A172 (cell line): ENCODE measurements around the gene BCL2L12. TPM values are rescaled to one million over a fixed set of nuclear protein-coding genes. Genes with fewer than 3 reads are reported as not detected.
"Not testable (repeated sequence)": the region's sequence is repeated elsewhere in the genome, so short reads cannot be mapped to it uniquely, and the experiment has no call there.

ENCODE experiments used
- DNase-seq: peaks from one replicate; pipeline ENCODE4 v3.0.0-alpha.2; 2015; ENCODE audit warnings: low spot score
- total RNA-seq: library from RNA; depleted of rRNA; stranded (reverse); fragments of >200 nt; shearing (Covaris generic); gene quantifications from 2 replicates; pipeline ENCODE4 v1.2.3, GENCODE V29; 2014; rRNA removed

BCL2L12 gene, protein sequence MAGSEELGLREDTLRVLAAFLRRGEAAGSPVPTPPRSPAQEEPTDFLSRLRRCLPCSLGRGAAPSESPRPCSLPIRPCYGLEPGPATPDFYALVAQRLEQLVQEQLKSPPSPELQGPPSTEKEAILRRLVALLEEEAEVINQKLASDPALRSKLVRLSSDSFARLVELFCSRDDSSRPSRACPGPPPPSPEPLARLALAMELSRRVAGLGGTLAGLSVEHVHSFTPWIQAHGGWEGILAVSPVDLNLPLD
- total RNA-seq: 21.8 and 24.5 TPM in 2 replicates

DNA sequence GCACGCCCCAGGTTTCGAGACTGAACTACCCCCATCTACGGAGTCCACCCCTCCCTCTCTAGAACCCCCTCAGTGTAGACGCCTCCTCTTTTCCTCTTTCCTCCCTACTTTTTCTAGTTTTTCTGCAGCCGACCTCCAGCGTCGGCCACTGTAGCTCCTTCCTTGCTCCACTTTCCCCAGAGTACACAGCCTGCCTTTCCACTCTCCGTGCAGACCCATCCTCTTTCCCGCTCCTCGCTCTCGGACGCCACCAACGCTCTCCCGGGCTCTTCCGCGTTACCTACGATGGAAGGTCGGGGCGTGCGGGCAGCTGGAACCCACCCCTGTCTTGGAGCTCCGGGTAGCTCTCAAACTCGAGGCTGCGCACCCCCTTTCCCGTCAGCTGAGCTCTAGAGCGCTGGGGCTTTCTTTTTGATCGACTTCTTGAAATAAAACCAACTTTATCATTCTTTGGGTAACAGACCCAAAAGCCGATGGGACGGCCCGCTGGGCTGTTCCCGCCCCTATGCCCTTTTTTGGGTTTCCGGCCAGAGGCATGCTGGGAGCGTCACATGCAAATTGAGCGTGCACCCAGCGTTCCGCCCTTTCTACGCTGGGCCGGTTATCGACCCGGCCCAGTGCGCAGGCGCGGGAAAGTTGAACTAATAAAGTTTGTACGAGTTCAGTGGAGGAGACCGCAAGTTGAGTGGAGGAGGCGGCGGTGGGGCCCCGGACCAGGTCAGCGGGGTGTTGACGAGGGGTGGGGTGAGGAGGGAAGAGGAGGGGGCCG is at the start of gene BCL2L12, which contains the start of gene IRF3:
TSS of gene BCL2L12 (plus strand) at position 583 of the 769 bp plus-strand sequence. CDS start 760 bp downstream, outside the sequence.
TSS of gene IRF3 (minus strand) at position 507 of the 769 bp plus-strand sequence. CDS start 1,019 bp downstream, outside the sequence.
- peak; percentile 93 for DNase-seq

GRCh38 chr19:49616532-49616931 is 49.2 kb upstream of the BCL2L12 start:
- DNase-seq: no peak

- DNase-seq: no peak
Observed at GRCh38 chr19:49616945-49617344, 48.8 kb upstream of the BCL2L12 start.

DNA sequence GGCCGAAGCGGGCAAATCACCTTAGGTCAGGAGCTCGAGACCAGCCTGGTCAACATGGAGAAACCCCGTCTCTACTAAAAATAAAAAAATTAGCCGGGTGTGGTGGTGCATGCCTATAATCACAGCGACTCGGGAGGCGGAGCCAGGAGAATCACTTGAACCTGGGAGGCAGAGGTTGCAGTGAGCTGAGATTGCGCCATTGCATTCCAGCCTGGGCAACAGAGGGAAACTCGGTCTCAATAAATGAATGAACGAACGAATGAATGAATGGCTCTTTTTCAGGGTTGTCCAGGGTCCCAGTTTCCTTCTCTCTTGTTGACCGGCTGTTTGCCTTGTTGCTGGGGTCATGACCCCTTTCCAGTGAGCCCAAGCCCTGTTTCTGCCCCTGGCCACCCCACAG is 47.9 kb upstream of the BCL2L12 start:
- DNase-seq: not testable (repeated sequence)

- DNase-seq: no peak
Observed at GRCh38 chr19:49624967-49625910, 40.5 kb upstream of the BCL2L12 start.

DNA sequence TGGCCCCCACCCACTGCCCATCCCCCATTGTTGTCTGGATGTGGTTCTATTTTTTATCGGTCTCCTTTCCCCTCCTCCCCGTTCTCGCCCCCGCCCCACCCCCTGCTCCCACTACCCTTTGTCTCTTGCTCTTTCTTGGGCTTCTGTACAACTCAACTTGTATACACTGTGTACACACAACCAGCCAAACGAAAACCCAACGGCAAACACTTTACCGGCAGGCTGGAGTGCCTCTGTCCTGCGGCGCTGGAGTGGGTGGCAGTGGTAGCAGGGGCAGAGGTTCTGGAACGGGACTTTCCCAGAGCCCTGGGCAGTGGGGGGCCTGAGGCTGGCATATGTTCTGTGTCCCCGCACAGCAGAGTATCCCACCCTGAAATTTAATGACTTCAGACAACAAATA is 39.5 kb upstream of the BCL2L12 start:
- no peak for DNase-seq

GRCh38 chr19:49629659-49630058 is 36.1 kb upstream of the BCL2L12 start:
- DNase-seq: no peak

DNA sequence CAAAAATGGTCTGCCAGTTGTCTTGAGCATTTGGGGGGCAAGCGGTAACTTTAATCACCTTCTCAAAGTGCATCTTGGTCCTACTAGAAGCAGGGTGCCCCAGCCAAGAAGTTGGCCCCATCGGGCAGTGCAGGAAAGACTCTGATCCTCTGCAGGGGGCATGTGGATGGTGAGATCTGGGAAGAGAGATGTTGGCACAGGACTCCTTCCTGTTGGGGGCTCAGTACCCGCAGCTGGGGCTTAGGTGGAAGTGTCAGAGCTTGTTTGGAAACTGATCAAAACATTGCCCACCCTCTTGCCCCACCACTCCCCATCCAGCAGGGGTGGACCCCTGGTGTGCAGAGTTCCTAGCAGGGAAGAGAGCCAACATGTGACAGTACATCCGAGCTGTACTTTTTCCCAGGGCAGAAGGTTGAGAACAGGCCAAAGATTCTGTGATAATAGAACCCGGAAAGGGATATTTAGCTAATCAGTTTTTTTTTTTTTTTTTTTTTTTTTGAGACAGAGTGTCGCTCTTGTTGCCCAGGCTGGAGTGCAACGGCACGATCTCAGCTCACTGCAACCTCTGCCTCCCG is 34.6 kb upstream of the BCL2L12 start:
- DNase-seq: no peak

DNA sequence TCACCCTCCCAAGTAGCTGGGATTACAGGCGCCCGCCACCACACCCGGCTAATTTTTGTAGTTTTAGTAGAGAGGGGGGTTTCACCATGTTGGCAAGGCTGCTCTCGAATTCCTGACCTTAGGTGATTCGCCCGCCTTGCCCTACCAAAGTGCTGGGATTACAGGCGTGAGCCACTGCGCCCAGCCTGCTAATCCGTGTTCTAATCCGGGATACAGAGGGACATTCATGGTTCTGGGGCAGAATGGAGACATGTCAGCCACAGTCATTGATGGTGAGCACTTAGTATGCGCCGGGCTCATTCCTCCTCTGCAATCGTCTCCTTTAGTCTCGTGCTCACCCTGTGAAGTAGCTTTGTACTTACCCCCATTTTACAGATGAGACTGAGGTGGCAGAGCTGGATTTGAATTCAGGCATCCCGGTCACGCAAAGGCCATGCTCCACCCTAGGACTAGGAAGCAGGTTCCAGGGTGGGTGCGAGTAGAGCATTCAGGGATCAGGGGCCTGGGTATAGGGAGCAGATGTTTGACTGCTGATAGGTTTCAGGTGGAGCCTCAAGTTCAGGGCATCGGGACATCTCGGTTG is 34.0 kb upstream of the BCL2L12 start:
- no peak for DNase-seq

DNA sequence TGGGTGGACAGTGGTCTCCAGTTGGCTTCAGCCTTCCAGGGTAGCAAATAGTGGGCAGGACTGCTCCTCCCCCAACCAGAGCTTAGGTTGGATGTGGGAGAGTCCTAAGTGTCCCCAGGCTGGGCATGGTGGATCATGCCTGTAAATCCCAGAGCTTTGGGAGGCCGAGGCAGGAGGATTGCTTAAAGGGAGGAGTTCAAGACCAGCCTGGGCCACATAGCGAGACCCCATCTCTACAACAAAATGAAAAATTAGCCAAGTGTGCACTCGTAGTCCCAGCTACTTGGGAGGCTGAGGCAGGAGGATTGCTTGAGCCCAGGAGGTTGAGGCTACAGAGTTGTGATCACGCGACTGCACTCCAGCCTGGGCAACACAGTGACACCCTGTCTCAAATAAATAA is 33.2 kb upstream of the BCL2L12 start:
- DNase-seq: no peak

GRCh38 chr19:49633273-49633672 is 32.5 kb upstream of the BCL2L12 start:
- not testable (repeated sequence) for DNase-seq

- peak; percentile 68 for DNase-seq
Observed at GRCh38 chr19:49635530-49636232, 30.1 kb upstream of the BCL2L12 start.

GRCh38 chr19:49636233-49636932 is 29.4 kb upstream of the BCL2L12 start:
- DNase-seq: no peak

GRCh38 chr19:49637821-49638738 is 27.7 kb upstream of the BCL2L12 start:
- peak; percentile 81 for DNase-seq

DNA sequence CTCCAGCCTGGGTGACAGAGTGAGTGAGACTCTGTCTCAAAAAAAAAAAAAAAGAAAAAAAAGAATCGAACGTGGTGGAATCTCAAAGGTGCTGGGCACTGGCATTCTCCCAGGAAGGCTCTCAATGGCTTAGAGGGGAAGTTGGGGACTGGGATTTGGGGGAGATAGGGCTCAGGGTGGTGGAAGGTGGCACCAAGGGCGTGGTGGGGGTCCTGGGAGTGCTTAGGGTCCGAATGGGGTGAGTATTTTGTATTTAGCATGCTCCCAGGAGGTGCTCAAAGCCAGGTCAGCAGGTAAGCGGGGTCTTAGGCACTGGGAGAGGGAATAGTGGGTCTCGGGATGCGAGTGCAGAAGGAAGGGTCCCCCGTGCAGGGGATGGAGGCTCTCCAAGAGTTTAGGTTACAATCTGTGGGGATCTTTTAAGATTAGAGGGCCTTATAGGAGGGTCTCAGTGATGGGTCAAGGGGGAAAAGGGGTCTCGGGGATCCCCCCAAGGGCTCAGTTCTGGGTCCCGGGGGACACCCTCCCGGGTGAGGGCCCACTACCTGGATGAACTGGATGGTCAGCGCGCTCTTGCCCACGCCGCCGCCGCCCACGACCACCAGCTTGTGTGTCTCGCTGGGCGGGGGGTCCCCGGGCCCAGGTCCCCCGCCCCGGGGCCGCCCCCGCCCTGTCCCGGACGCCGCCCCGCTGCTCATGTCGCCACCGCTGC is 26.2 kb upstream of the BCL2L12 start:
- DNase-seq: no peak

- DNase-seq: peak; percentile 100
Observed at GRCh38 chr19:49640113-49640898, 25.4 kb upstream of the BCL2L12 start, which contains the start of gene RRAS. Gene RRAS (minus strand): TSS chr19:49640143. CDS start chr19:49640098, 45 bp downstream.
